Gastrocnemius medialis (tissue), 4 donors: ENCODE measurements around the gene GABRD.

Source experiments
- CTCF ChIP-seq, 5 experiments: fragments of 450-650 bp in 3 of 5; fragments of 200-600 bp in 2 of 5; sonication (generic) in 2 of 5; IDR thresholded peaks in 4 of 5; conservative IDR thresholded peaks in 1 of 5; 1 replicate in 4 of 5; 2 replicates in 1 of 5; pipeline ENCODE4 v1.5.1; 2016 to 2019; ENCODE audit warnings: antibody characterized with exemption in 5 of 5, mild to moderate bottlenecking in 3 of 5, moderate library complexity in 3 of 5
- POLR2A ChIP-seq, 2 donors: fragments of 450-650 bp; IDR thresholded peaks; one replicate each; pipeline ENCODE4 v1.6.1; 2017; ENCODE audit warnings: antibody characterized with exemption in 2 of 2, mild to moderate bottlenecking in 2 of 2, moderate library complexity in 2 of 2

DNA sequence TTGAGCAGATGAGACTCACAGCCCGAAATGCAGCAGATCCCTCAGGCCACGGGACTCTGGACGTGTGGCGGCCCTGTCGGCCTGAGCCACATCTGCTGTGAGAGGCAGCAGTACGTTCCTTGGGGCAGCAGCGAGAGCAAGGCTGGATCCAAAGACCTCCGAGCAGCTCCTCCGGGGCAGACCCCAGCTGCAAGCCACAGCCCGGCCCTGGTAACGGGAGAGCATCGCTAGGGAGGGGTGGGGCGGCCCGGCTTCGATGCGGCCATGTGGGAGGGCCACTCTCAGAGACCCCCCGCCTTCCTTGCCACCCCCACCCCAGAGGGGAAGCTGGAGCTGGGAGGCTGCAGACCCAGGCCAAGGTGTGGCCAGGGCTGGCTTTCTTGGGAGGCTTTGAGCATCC, 48.8 kb downstream of the GABRD start:
- no peak for TF ChIP-seq CTCF (IDR thresholded peaks at IDR 0.05 in 4 of 5, conservative IDR thresholded peaks at IDR 0.05 in 1 of 5)
- no peak for TF ChIP-seq POLR2A (IDR thresholded peaks at IDR 0.05)
